Kidney glomerular epithelial cell (primary cell): ENCODE measurements around the gene EIF3F.

Source experiments
- DNase-seq: peaks from one replicate; lab custom pipeline; 2025; lab: John Stamatoyannopoulos, UW

EIF3F gene

DNA sequence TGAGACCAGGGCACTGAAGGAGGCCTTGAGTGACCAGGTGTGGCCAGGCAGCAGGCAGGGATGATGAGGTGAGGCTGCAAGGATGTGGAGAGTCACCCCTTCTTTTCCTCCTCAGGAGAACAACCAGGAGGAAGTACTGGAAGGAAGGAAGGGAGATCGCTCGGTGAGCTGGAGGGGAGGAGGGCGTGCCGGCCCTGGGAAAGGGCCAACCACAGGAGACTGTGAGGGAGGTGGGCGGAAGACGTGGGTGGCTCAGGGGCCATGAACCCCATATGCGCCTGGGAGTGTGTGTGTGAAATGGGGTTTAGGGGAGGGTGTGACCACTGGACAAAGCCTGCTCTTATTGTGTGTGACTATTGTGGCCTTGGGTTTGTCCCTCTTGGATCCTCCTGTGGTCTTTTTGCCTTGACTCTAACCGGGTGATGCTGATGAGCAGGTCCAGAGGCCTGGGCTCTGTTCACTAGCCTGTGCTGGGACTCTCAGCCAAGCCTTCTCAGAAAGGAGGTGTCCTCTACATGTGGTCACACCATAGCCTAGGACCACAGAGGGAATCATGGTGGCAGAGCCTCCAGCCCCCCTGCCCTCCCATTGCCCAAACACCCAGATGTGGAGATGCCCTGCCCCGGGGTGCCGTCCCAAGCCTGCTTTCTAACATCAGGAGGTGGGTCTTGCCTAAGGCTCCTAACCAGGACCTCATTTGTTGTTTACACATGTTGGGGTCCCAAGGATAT lies 52.6 kb downstream of the EIF3F start:
- no peak for DNase-seq

DNA sequence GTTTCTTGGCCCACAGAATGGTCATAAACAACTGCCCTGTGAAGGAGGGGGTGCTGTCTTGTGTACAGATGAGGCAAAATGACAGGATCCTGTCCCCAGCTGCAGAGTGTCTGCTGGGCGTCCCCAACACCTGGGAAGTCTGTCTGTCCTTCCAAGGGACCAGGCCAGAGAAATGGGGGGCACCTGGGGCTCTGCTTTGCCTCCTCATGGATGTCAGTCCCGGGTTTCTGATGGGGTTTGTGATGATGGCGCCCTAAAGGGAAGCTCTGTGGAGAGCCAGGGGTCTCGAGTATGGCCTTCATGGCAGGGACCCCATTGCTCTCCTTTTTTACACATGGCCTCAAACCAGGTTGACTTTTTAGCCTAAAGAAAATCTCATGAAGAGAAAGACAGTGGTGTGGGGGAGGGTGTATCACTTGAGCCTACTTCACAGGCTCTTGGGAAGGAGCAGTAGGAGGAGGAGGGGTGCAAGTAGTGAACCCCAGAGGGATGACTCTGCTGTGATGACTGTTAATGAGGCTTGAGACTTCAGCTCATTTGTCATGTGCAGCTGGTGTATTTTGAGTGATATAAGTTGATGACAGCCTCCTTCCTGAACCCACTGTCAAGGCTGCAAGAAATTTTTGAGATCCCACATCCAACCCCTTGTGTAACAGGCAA lies 53.3 kb downstream of the EIF3F start:
- no peak for DNase-seq

DNA sequence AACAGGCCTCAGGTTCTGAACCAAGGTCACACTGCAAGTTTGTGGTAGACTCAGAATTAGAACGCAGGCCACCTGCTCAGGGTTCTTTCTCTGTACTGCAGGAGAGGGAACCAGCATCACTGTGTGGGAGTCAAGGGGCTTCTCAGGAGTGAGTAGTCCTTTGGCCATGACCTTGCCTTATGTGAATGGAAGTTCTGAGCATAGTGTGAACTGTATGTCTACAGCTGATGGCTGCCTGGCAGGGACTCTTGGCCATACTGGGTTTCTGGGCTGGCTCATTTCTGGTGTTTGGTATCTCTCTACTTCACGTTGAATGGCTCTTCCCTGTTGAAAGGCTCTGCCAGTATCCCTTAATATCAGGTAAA lies 53.8 kb downstream of the EIF3F start:
- no peak for DNase-seq

DNA sequence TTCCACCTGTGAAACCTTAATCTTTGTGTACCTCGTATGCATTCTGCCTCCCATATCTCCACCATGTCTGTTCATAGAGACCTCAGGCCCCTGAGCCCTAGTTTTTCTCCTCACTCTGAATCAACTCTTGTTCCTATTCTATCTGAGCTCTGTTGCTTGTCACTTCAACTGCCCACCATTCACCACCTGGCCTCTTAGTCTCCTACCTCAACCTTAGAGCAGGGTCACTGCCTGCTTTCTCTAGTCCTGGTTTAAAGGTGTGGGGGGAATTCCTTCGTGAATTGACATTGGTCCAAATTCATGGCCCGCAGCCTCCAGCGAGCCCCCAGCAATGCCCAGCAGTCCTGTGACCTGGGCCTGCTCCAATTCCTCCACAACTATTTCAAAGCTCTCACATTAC lies 54.4 kb downstream of the EIF3F start:
- no peak for DNase-seq

DNA sequence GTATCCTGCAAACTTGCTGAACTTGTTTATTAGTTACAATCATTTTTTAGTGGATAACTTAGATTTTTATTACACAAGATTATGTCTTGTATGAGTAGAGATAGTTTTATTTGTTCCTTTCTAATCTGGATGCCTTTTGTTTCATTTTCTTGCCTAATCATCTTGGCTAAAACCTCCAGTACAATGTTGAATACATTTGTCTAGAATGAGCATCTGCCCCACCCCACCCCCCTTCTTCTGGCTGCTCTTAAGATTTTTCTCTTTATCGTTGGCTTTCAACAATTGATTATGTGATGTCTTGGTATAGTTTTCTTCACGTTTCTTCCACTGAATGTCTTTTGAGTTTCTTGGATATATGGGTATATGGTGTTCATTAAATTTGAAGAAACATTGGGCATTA lies 56.6 kb downstream of the EIF3F start:
- no peak for DNase-seq

DNA sequence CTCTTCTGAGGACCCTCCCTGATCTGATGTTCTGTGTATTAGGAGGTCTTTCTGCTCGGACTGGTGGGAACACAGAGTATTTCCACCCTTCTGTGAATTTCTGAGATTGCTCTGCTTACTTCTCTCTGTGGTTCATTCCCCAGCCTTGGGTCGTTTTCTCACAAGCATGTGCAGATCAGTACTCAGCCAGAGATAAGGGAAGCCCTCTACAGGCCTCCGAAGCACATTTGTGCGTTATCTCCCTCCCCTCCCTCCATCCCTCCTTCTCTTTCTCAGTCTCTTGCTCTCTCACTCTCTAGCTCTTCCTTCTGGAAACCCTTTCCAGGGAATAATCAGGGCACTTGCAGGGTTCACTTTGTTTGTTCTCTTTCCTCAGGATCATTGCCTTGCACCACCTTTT lies 58.7 kb downstream of the EIF3F start:
- DNase-seq: no peak

DNA sequence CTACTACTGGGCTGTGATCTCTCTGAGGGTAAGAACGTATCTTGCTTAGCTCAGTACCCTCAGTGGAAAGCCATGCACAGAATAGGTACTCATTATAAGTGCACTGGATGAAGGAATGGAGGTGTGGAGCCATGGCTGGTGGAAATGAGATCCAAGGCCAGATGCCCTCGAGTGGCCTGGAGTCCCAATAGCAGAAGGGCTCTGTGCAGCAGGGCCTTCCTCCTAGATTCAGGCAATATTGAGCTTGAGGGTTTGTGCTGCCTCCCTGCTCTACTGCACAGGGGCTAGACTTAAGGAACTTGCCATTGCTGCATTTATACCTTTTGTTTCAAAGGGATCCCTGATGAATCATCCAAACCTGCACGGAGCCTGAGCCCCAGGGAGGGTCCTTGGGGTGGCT lies 60.2 kb downstream of the EIF3F start:
- DNase-seq: no peak

DNA sequence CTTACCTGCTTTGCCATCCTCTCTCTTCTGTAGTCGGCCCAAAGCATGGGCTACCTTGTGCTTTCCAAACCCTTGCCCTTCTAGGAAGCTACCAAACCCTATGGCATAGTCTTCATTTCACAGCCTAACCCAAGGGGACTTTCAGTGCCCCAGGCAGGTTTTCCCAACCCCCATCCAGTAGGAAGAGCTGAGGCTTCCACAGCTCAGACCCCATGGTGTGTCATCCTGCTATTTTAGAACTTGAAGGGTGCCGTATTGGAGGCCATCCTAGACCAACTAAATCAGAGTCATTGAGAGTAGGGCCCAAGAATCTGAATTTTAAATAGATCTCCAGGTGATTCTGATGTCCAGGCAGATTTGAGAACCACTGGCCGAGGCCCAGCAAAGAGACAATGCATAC lies 61.9 kb downstream of the EIF3F start:
- DNase-seq: no peak
